ENCODE results near the gene C11orf87. TPM values are rescaled to one million over a fixed set of nuclear protein-coding genes. Genes with fewer than 3 reads are reported as not detected.

C11orf87 gene
- total RNA-seq, 1 donor from 2014 or later, result not detected

- no peak for DNase-seq
These were observed 21.1 kb downstream of the C11orf87 start for GRCh38 chr11:109443052-109443451.

GRCh38 chr11:109454857-109455256 is 32.9 kb downstream of the C11orf87 start:
- DNase-seq, result no peak
